ENCODE results near the gene ZNF200. TPM values are rescaled to one million over a fixed set of nuclear protein-coding genes. Genes with fewer than 3 reads are reported as not detected.
A peak's percentile ranks its signal among the peaks of the same experiment; 100 is the strongest.
"Not testable (repeated sequence)": the region's sequence is repeated elsewhere in the genome, so short reads cannot be mapped to it uniquely, and the experiment has no call there.

The ZNF200 gene
- total RNA-seq, 2 experiments from 2014 or later, result 13.7 to 18.4 TPM

- H3K4me3 Mint-ChIP-seq, result peak overlapping the region; percentile 79
- H3K27me3 Mint-ChIP-seq (ENCODE audit: low read depth), result peaks cover 69% of the 10 kb centered on the region
- H3K27ac Mint-ChIP-seq, result peak overlapping the region; percentile 61
- CTCF ChIA-PET, result interaction anchor here (1.2 to 3.4 kb wide), 8 partner anchors 8 to 99 kb away, joined by 3 to 18 read pairs (median 4); partner anchors contain the start of genes ZNF200 and ZNF263
- H3K4me1 Mint-ChIP-seq (ENCODE audit: low read depth), result peaks cover 41% of the 10 kb centered on the region
- ATAC-seq (no peak), DNase-seq (no peak)
- POLR2A ChIA-PET, result interaction anchor here (0.9 to 1.2 kb wide), 3 partner anchors 12 to 99 kb away, joined by 3 read pairs; no protein-coding TSS in a partner anchor
- H3K36me3 Mint-ChIP-seq (ENCODE audit: low read depth), result peaks cover 9% of the 10 kb centered on the region
- no peaks in the 10 kb centered on the region for H3K9me3 Mint-ChIP-seq (ENCODE audit: insufficient read depth)
These were observed 51.4 kb downstream of the ZNF200 start for GRCh38 chr16:3183445-3184139.

GRCh38 chr16:3182608-3183444 is 52.1 kb downstream of the ZNF200 start:
- H3K36me3 Mint-ChIP-seq (ENCODE audit: low read depth), result peaks cover 9% of the 10 kb centered on the region
- peaks cover 34% of the 10 kb centered on the region for H3K4me1 Mint-ChIP-seq (ENCODE audit: low read depth)
- peak overlapping the region; percentile 79 for H3K4me3 Mint-ChIP-seq
- peak overlapping the region; percentile 86 for H3K27ac Mint-ChIP-seq
- ATAC-seq (peak; percentile 42), DNase-seq (peak; percentile 66)
- peaks cover 72% of the 10 kb centered on the region for H3K27me3 Mint-ChIP-seq (ENCODE audit: low read depth)
- CTCF ChIA-PET, result interaction anchor here (0.6 to 3.4 kb wide), 9 partner anchors 9 to 100 kb away, joined by 3 to 18 read pairs (median 4); partner anchors contain the start of genes ZNF200 and ZNF263
- POLR2A ChIA-PET, result interaction anchor here (1.1 to 1.2 kb wide), 2 partner anchors 82 to 100 kb away, joined by 3 read pairs; no protein-coding TSS in a partner anchor
- H3K9me3 Mint-ChIP-seq (ENCODE audit: insufficient read depth), result no peaks in the 10 kb centered on the region

GRCh38 chr16:3182293-3182607 is 52.7 kb downstream of the ZNF200 start:
- H3K9me3 Mint-ChIP-seq (ENCODE audit: insufficient read depth); H3K36me3 Mint-ChIP-seq (ENCODE audit: low read depth); ATAC-seq; POLR2A ChIA-PET; DNase-seq: not testable (repeated sequence)
- Mint-ChIP-seq H3K4me1 (ENCODE audit: low read depth) (peaks cover 29% of the 10 kb centered on the region), H3K4me3 (peak overlapping the region; percentile 75), H3K27me3 (ENCODE audit: low read depth) (peaks cover 72% of the 10 kb centered on the region), H3K27ac (peak overlapping the region; percentile 86)
- CTCF ChIA-PET, result interaction anchor here (0.6 to 3.4 kb wide), 4 partner anchors 11 to 100 kb away, joined by 3 to 18 read pairs (median 6); no protein-coding TSS in a partner anchor

- peaks cover 7% of the 10 kb centered on the region for H3K36me3 Mint-ChIP-seq (ENCODE audit: low read depth)
- no peaks in the 10 kb centered on the region for H3K9me3 Mint-ChIP-seq (ENCODE audit: insufficient read depth)
- ChIA-PET CTCF (interaction anchor here (1.3 kb wide), 1 partner anchor 51 kb away, joined by 3 read pairs; no protein-coding TSS in a partner anchor), POLR2A (no interaction called here)
- ATAC-seq (no peak), DNase-seq (no peak)
- H3K27ac Mint-ChIP-seq, result no peak overlapping the region
- peaks cover 23% of the 10 kb centered on the region for H3K4me1 Mint-ChIP-seq (ENCODE audit: low read depth)
- H3K4me3 Mint-ChIP-seq, result no peak overlapping the region
- peaks cover 72% of the 10 kb centered on the region for H3K27me3 Mint-ChIP-seq (ENCODE audit: low read depth)
These were observed 54.5 kb downstream of the ZNF200 start for GRCh38 chr16:3180445-3180878.

- DNase-seq (no peak), ATAC-seq (no peak)
- ChIA-PET POLR2A (interaction anchor here (0.6 kb wide), 1 partner anchor 395 kb away, joined by 3 read pairs; no protein-coding TSS in a partner anchor), CTCF (interaction anchor here (1.3 kb wide), 1 partner anchor 50 kb away, joined by 3 read pairs; no protein-coding TSS in a partner anchor)
- peaks cover 7% of the 10 kb centered on the region for H3K36me3 Mint-ChIP-seq (ENCODE audit: low read depth)
- peaks cover 75% of the 10 kb centered on the region for H3K27me3 Mint-ChIP-seq (ENCODE audit: low read depth)
- peaks cover 29% of the 10 kb centered on the region for H3K4me1 Mint-ChIP-seq (ENCODE audit: low read depth)
- no peak overlapping the region for H3K4me3 Mint-ChIP-seq
- no peaks in the 10 kb centered on the region for H3K9me3 Mint-ChIP-seq (ENCODE audit: insufficient read depth)
- no peak overlapping the region for H3K27ac Mint-ChIP-seq
These were observed 55.3 kb downstream of the ZNF200 start for GRCh38 chr16:3179651-3180050.

GRCh38 chr16:3175157-3176093 is 59.5 kb downstream of the ZNF200 start:
- H3K9me3 Mint-ChIP-seq (ENCODE audit: insufficient read depth), result no peaks in the 10 kb centered on the region
- ChIA-PET CTCF (interaction anchor here (0.6 to 2.6 kb wide), 3 partner anchors 14 to 74 kb away, joined by 3 to 7 read pairs (median 4); no protein-coding TSS in a partner anchor), POLR2A (no interaction called here)
- no peak overlapping the region for H3K27ac Mint-ChIP-seq
- DNase-seq, result no peak
- H3K4me3 Mint-ChIP-seq, result peak overlapping the region; percentile 18
- H3K27me3 Mint-ChIP-seq (ENCODE audit: low read depth), result peaks cover 60% of the 10 kb centered on the region
- no peaks in the 10 kb centered on the region for H3K36me3 Mint-ChIP-seq (ENCODE audit: low read depth)
- H3K4me1 Mint-ChIP-seq (ENCODE audit: low read depth), result peaks cover 42% of the 10 kb centered on the region
- peak; percentile 25 for ATAC-seq

GRCh38 chr16:3174618-3175148 is 60.3 kb downstream of the ZNF200 start:
- Mint-ChIP-seq H3K27ac (peak overlapping the region; percentile 30), H3K9me3 (ENCODE audit: insufficient read depth) (no peaks in the 10 kb centered on the region), H3K4me3 (peak overlapping the region; percentile 63), H3K36me3 (ENCODE audit: low read depth) (no peaks in the 10 kb centered on the region), H3K27me3 (ENCODE audit: low read depth) (peaks cover 56% of the 10 kb centered on the region), H3K4me1 (ENCODE audit: low read depth) (peaks cover 42% of the 10 kb centered on the region)
- ATAC-seq (no peak), DNase-seq (no peak)
- CTCF ChIA-PET, result interaction anchor here (0.8 to 2.6 kb wide), 5 partner anchors 9 to 42 kb away, joined by 3 to 7 read pairs (median 4); no protein-coding TSS in a partner anchor
- POLR2A ChIA-PET, result interaction anchor here (0.7 kb wide), 1 partner anchor 24 kb away, joined by 4 read pairs; no protein-coding TSS in a partner anchor

- CTCF ChIA-PET, result interaction anchor here (0.7 to 3.1 kb wide), 7 partner anchors 9 to 146 kb away, joined by 3 to 10 read pairs (median 4); no protein-coding TSS in a partner anchor
- peak overlapping the region; percentile 30 for H3K27ac Mint-ChIP-seq
- H3K4me1 Mint-ChIP-seq (ENCODE audit: low read depth), result peaks cover 42% of the 10 kb centered on the region
- no peak for DNase-seq
- H3K27me3 Mint-ChIP-seq (ENCODE audit: low read depth), result peaks cover 56% of the 10 kb centered on the region
- H3K9me3 Mint-ChIP-seq (ENCODE audit: insufficient read depth), result no peaks in the 10 kb centered on the region
- POLR2A ChIA-PET, result interaction anchor here (0.6 to 0.7 kb wide), 2 partner anchors 23 to 60 kb away, joined by 3 to 4 read pairs; no protein-coding TSS in a partner anchor
- no peaks in the 10 kb centered on the region for H3K36me3 Mint-ChIP-seq (ENCODE audit: low read depth)
- peak overlapping the region; percentile 63 for H3K4me3 Mint-ChIP-seq
- peak; percentile 10 for ATAC-seq
These were observed 60.9 kb downstream of the ZNF200 start for GRCh38 chr16:3173892-3174617.
